Rectal smooth muscle tissue (tissue), 1 donor: Measurements from ENCODE around the gene CHD9NB.
"Not testable (repeated sequence)": the region's sequence is repeated elsewhere in the genome, so short reads cannot be mapped to it uniquely, and the experiment has no call there.

Source experiments
- H3K27ac ChIP-seq: one replicate; pipeline ENCODE4 v1.7.0; 2013; ENCODE audit warnings: low read depth, low read length, inconsistent platforms
- H3K27me3 ChIP-seq: one replicate; pipeline ENCODE4 v1.7.0; 2013; ENCODE audit warnings: low read length; ENCODE audit not compliant: control insufficient read depth, insufficient read depth
- H3K36me3 ChIP-seq: one replicate; pipeline ENCODE4 v1.7.0; 2013; ENCODE audit warnings: low read length; ENCODE audit not compliant: control insufficient read depth, insufficient read depth
- H3K4me1 ChIP-seq: one replicate; pipeline ENCODE4 v1.7.0; 2013; ENCODE audit warnings: low read length; ENCODE audit not compliant: control insufficient read depth, insufficient read depth
- H3K4me3 ChIP-seq: one replicate; pipeline ENCODE4 v1.7.0; 2013; ENCODE audit warnings: low read length
- H3K9ac ChIP-seq: one replicate; pipeline ENCODE4 v1.7.0; 2013; ENCODE audit warnings: low read length

The CHD9NB gene

DNA sequence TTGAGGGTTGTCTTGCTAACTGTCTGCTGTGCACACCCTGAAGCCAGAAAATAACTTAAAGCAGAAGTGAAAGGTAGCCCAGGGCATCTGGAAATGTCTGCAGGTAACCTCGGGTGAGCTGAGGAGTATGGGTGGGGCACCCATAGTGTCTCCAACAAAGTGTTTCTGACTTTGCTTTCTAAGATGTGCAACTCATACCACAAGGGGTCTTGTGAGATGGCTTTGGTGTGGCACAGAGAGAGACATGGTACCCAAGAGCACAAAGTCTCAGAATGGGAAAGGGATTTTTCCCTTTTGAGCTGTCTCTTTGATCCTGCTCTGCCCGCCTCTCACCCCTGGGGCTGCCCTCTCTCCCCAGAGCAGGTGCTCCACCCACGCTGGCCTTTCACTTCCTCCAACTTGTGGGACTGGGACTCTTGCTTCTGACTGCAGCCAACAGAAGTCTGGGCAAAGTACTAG, 9.0 kb upstream of the CHD9NB start:
- Histone ChIP-seq H3K27ac (no peak overlapping the region), H3K9ac (no peak overlapping the region)

DNA sequence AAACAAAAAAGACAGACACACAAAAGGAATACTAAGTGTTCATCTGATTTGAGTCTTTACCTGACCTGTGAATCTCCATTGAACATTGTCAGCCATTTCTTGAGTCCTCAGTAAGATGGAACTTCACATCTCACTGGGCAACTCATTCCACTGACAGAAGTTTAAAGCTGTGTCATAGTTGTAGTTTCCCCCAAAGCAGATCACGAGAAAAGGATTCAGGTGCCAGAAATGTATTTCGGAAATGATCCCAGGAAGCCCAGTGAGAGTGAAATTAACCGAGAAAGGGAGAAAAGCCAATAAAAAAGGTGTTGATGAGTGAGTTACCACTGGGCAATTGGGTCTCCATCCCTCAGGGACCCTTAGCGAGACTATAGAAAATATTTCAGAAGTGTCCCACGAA, 8.6 kb upstream of the CHD9NB start:
- Histone ChIP-seq H3K4me3 (no peak overlapping the region), H3K27ac (no peak overlapping the region), H3K4me1 (peaks cover 3% of the 10 kb centered on the region), H3K9ac (no peak overlapping the region), H3K27me3 (no peaks in the 10 kb centered on the region), H3K36me3 (no peaks in the 10 kb centered on the region)

More for the DNA sequence above, 9.0 kb upstream of the CHD9NB start:
- Histone ChIP-seq H3K4me3 (no peak overlapping the region), H3K36me3 (no peaks in the 10 kb centered on the region), H3K27me3 (no peaks in the 10 kb centered on the region), H3K4me1 (no peaks in the 10 kb centered on the region)

DNA sequence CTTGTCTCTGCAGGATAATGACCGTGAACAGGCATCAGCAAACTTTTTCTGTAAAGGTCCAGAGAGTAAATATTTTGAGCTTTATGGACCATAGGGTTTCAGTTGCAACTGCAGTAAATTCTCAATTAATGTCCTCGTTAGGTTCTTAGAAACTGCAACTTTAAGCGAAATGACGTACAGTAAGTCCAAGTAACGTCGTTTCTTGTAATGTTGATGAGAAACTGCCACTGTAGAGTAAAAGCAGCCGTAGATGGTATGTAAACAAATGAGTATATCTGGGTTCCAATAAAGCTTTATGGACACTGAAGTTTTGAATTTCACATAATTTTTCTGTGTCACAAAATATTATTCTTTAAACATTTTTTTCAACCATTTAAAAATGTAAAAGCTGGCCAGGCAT, 7.0 kb upstream of the CHD9NB start:
- no peak overlapping the region for H3K4me3 ChIP-seq
- no peaks in the 10 kb centered on the region for H3K36me3 ChIP-seq
- H3K9ac ChIP-seq = no peak overlapping the region
- H3K27me3 ChIP-seq = no peaks in the 10 kb centered on the region
- H3K27ac ChIP-seq = peak overlapping the region; percentile 14
- H3K4me1 ChIP-seq = peaks cover 11% of the 10 kb centered on the region

DNA sequence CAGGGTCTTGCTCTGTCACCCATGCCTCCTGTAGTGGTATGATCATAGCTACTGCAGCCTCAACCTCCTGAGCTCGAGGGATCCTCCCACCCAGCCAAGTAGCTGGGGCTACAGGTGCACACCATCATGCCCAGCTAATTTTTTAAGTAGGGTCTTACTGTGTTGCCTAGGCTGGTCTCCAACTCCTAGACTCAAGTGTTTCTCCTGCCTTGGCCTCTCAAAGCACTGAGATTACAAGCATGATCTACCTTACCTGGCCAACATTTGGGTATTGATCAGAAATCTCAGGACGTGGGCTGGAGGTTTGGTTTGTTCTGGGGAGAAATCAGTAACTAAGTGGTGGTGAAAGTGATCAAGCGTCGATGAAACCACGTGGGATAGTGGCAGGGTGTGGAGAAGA, 6.2 kb upstream of the CHD9NB start:
- Histone ChIP-seq H3K27me3 (no peaks in the 10 kb centered on the region), H3K9ac (no peak overlapping the region), H3K36me3 (no peaks in the 10 kb centered on the region), H3K27ac (no peak overlapping the region), H3K4me1 (peaks cover 11% of the 10 kb centered on the region), H3K4me3 (no peak overlapping the region)

DNA sequence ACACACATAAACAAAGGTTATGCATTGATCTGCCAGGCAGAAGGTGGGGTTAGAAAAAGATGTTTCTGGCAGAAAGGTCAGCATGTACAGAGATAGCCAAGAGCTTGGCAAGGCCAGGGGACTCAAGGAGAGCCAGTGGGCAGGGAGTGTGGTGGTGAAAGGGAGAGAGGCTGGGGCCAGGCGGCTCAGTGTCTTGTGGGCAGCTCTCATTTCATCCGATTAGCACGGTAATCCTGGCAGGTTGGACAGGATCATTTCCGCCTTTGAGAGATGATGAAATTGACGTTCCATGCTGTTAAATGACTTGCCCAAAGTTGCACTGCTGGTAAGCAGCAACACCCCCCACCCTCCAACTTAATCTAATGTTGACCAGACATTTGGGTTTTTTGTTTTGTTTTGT, 5.7 kb upstream of the CHD9NB start:
- Histone ChIP-seq H3K4me1 (peaks cover 11% of the 10 kb centered on the region), H3K36me3 (no peaks in the 10 kb centered on the region), H3K9ac (no peak overlapping the region), H3K27me3 (no peaks in the 10 kb centered on the region), H3K4me3 (no peak overlapping the region), H3K27ac (no peak overlapping the region)

DNA sequence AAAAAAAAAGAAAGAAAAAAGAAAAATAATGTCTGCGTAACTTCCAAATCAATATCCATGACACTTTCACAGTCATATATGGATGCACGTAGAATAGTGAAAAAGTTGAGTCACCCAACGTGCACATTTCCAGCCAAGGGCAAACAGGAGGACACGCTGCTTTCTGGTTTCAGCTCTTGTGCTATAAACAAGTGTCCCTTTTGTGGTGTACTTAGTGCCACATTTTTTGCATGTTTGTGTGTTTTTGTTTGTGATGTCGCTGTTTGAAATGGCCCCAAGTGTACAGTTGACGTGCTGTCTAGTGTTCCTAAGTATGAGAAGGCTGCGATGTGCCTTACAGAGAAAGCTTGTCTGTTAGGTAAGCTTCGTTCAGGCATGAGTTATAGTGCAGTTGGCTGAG, 5.0 kb upstream of the CHD9NB start:
- H3K4me1 ChIP-seq = peaks cover 11% of the 10 kb centered on the region
- H3K27me3 ChIP-seq = no peaks in the 10 kb centered on the region
- no peak overlapping the region for H3K4me3 ChIP-seq
- no peaks in the 10 kb centered on the region for H3K36me3 ChIP-seq
- no peak overlapping the region for H3K9ac ChIP-seq
- H3K27ac ChIP-seq = no peak overlapping the region

DNA sequence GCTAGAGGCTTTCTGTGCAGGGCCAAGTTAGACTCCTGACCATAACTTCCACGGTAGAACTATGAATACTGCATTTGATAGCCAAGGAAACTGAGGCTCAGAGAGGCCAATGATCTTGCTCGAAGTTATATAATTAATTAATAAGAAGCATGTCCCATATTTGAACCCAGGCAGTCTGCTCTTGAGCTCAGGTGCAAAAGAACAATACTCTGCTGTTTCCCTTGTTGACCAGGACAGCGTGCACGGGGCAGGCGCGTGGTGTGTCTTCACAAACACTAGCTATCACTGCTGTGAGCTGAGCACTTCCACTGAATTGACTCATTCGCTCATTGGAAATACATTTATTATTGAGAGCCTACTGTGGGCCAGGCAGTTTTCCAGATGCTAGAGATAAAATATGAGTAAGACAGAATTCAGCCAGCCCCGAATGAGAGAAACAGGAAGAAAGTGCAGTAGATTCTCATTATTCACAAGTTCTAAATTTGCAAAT, 3.7 kb upstream of the CHD9NB start:
- Histone ChIP-seq H3K27me3 (no peaks in the 10 kb centered on the region), H3K4me1 (peaks cover 11% of the 10 kb centered on the region), H3K27ac (peak overlapping the region; percentile 83), H3K9ac (no peak overlapping the region), H3K36me3 (no peaks in the 10 kb centered on the region), H3K4me3 (no peak overlapping the region)

DNA sequence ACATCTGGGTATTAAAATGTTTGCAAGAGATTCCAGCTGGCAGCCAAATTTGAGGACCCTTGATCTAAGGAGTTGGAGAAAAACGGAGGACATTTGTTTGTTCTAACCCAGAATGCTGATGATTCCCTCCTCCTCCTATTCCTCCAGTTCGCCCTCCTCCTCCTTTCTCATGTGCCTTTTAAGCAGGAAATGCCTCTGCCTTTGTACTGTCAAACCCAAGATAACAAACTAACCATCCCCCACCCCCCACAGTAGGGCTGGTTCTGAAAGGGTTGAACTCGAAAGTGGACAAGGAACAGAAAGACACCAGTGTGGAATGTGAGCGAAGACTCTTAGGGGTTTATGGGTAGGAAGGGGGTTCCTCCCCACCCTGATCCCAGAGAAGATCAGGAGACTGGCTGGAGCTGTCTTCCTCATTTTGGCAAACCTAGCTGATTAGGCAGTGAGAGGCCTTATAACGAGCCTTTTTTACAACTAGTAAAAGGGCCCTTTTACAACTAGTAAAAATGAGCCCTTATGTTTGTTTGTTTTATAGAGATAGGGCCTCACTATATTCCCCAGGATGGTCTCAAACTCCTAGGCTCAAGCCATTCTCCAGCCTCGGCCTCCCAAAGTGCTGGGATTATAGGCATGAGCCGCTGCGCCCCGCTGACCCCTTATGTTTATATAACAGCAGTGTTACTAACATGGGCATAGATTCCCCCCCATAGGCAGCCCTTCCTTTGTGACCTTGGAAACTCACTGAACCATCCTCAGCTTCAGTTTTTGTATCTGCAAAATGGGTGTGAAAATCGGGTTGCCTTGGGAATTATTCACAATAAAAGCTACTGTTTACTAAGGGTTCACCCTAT, 3.1 kb upstream of the CHD9NB start:
- Histone ChIP-seq H3K27ac (peak overlapping the region; percentile 83), H3K9ac (peak overlapping the region; percentile 45), H3K4me1 (peaks cover 11% of the 10 kb centered on the region), H3K36me3 (no peaks in the 10 kb centered on the region), H3K27me3 (no peaks in the 10 kb centered on the region), H3K4me3 (peak overlapping the region; percentile 82)

DNA sequence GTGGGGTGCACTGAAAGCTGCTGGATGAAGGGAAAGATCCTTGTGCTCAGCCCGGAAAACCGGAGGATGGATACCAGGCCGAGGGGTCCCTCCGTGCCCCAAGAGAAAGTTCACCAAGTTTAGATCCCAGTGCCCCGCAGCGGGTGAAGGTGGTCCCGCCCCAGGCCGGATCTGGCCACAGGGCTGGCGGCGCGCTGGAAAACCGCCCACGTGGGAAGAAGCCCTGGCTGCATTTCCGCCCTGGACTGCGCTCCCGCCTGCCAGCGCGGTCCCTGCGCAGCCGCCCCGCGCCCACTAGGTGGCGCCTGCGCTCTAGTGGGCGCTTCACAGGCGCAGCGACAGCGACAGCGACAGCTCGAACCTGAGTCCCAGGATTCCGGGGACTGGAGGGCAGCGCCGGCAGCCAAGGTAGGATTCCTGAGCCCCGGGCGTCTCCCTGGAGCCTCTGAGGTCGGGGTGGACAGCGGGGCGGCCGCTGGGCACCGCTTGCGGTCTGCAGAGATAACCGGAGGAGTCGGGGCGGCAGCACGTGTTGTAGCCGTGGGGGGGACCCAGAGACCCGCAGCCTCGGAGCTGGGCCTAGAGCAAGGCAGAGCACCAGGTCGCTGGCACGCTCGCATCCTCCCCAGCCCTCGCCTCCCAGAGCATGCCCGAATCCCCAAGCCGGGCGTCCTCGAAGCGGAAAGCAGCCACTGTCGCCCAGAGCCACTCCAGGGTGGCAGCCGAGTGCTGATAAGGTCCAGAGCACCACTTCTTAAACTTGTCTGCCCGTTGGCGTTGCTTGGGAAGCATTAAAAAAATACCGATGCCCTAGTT, 2.2 kb upstream of the CHD9NB start, which contains the start of gene CHD9:
CHD9 (plus strand) TSS at position 322 of the 816 bp plus-strand sequence. CDS start 101,099 bp downstream, outside the sequence.
- H3K27ac ChIP-seq = peak within 1 kb of the TSS; percentile 83
- H3K36me3 ChIP-seq = no peaks in the 10 kb centered on the region
- H3K4me3 ChIP-seq = peak within 1 kb of the TSS; percentile 82
- H3K4me1 ChIP-seq = peaks cover 11% of the 10 kb centered on the region
- peak within 1 kb of the TSS; percentile 47 for H3K9ac ChIP-seq
- no peaks in the 10 kb centered on the region for H3K27me3 ChIP-seq

DNA sequence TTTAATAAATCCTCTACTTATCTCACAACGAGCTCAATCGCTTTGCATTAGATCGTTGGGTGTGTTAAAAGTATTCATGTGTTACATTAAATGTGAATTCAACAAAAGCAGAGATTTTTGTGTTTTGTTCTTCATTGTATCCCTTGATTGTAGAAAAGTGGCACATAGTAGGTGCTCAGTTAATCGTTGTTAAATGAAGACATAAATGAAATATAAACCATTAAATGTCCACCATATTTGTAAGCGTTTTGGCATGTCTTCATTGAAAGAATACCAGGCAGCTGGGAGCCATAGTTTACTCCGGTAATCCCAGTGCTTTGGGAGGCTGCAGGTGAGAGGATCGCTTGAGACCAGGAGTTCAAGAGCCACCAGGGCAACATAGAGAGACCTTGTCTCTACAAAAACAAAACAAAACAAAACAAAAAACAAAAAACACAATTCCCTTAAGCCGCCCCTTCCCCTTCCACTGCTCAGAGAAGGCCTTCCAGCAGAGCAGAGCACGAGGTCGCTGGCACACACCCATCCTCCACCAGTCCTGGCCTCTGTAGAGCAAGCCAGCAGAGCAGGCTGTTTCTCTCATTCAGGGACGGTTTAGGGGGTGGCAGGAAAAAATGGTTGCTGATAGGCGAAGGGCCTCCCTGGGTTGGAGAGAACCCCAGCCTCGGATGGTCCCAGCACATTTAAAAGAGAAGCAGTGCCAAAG, 1.4 kb upstream of the CHD9NB start:
- Histone ChIP-seq H3K27ac (no peak overlapping the region), H3K4me3 (peak overlapping the region; percentile 82), H3K36me3 (no peaks in the 10 kb centered on the region), H3K4me1 (peaks cover 11% of the 10 kb centered on the region), H3K9ac (no peak overlapping the region), H3K27me3 (no peaks in the 10 kb centered on the region)

DNA sequence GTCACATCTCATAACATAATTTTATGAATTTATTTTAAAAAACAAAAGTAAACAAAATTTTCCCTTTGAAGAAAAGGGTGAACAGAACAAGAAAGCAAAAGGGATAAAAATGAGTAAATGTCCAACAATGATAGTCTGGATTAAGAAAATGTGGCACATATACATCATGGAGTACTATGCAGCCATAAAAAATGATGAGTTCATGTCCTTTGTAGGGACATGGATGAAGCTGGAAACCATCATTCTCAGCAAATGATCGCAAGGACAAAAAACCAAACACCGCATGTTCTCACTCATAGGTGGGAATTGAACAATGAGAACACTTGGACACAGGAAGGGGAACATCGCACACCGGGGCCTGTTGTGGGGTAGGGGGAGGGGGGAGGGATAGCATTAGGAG, 1.4 kb downstream of the CHD9NB start:
- not testable (repeated sequence) for H3K27me3 ChIP-seq, H3K4me1 ChIP-seq, H3K9ac ChIP-seq, H3K36me3 ChIP-seq, H3K4me3 ChIP-seq, H3K27ac ChIP-seq
